ENCODE results near the gene HOXA3. TPM values are rescaled to one million over a fixed set of nuclear protein-coding genes. Genes with fewer than 3 reads are reported as not detected.

HOXA3 gene
- total and polyA plus RNA-seq, 2 of the 8 experiments (the other 6 are each of a cell fraction or from before 2014, with no cell fraction given): not detected

GRCh38 chr7:27097686-27098577, 54.5 kb downstream of the HOXA3 start:
- 5% methylated on average over 32 of the region's 35 CpGs; no CpG with 5 or more reads in 1 of the 2 experiments for WGBS, 2 experiments (ENCODE audit: extremely low coverage in 1 of 2, insufficient coverage in 1 of 2, insufficient read length in 1 of 2, insufficient replicate concordance in 2 of 2, low coverage in 1 of 2, low lambda C conversion rate in 2 of 2, missing lambda C conversion rate in 1 of 2)
- Histone ChIP-seq H3K27me3 (replicated peaks in 1 of 4; ENCODE audit: control insufficient read depth in 3 of 4, extremely low read depth in 1 of 4, insufficient read depth in 3 of 4, low read length in 3 of 4) (peaks cover 93 to 100% (median 99%) of the 10 kb centered on the region in 4 experiments), H4K20me1 (replicated peaks in 1 of 2; ENCODE audit: control insufficient read depth in 1 of 2, insufficient read depth in 2 of 2, low read length in 2 of 2) (peaks cover 22 to 39% of the 10 kb centered on the region in 2 experiments), H2BK5ac (ENCODE audit: low read depth, low read length) (no peak overlapping the region; the same call in 1 of the 2 replicates), H3K9ac (replicated peaks in 1 of 4; ENCODE audit: extremely low read depth in 1 of 4, low read depth in 3 of 4, low read length in 3 of 4) (no peak overlapping the region), H2BK12ac (ENCODE audit: low read depth, low read length) (no peak overlapping the region), H3K4ac (replicated peaks; ENCODE audit: insufficient read length, low read depth, low read length) (no peak overlapping the region), H2AK5ac (ENCODE audit: low read depth, low read length) (no peak overlapping the region), H3K14ac (ENCODE audit: insufficient read length) (no peak overlapping the region), H3K4me3 (ENCODE audit: extremely low read depth in 1 of 4, insufficient read depth in 2 of 4, low read depth in 3 of 4, low read length in 4 of 4) (no peak overlapping the region), H3K9me3 (ENCODE audit: insufficient read depth in 2 of 2, low read depth in 1 of 2, low read length in 1 of 2) (no peaks in the 10 kb centered on the region), H2BK120ac (replicated peaks; ENCODE audit: low read depth, low read length) (no peak overlapping the region), H3K23me2 (ENCODE audit: low read depth, low read length) (peaks cover 6% of the 10 kb centered on the region; the same call in 1 of the 2 replicates), H3K18ac (ENCODE audit: extremely low read depth, low read length) (no peak overlapping the region), H4K91ac (replicated peaks; ENCODE audit: insufficient read length, low read length) (no peak overlapping the region), H3K23ac (ENCODE audit: insufficient read length) (no peak overlapping the region), H3K79me2 (ENCODE audit: control insufficient read depth in 1 of 2, insufficient read depth in 2 of 2, low read length in 2 of 2) (no peaks in the 10 kb centered on the region), H3K4me1 (replicated peaks in 1 of 4; ENCODE audit: control insufficient read depth in 3 of 4, insufficient read depth in 4 of 4, low read length in 3 of 4) (peaks cover 0 to 19% (median 13%) of the 10 kb centered on the region in 4 experiments; a peak in 6 of 7 replicates), H4K8ac (ENCODE audit: extremely low read depth, insufficient read depth, low read length) (no peak overlapping the region; the same call in 1 of the 2 replicates), H2AFZ (ENCODE audit: low read length) (no peak overlapping the region), H3K4me2 (ENCODE audit: insufficient read depth in 1 of 2, low read depth in 2 of 2, low read length in 2 of 2) (peak overlapping the region; percentile 1 to 17; a peak in 2 of 4 replicates), H3K79me1 (ENCODE audit: low read depth, low read length) (no peaks in the 10 kb centered on the region), H3K36me3 (ENCODE audit: control insufficient read depth in 2 of 4, insufficient read depth in 4 of 4, low read length in 3 of 4) (peaks cover 0 to 6% (median 0%) of the 10 kb centered on the region in 4 experiments; a peak in 1 of 8 replicates), H2BK20ac (ENCODE audit: low read length) (no peak overlapping the region), H3K56ac (replicated peaks; ENCODE audit: insufficient read length, low read depth, low read length) (no peak overlapping the region), H3K27ac (ENCODE audit: low read depth, low read length) (no peak overlapping the region), H2BK15ac (ENCODE audit: low read length) (no peak overlapping the region), H4K5ac (ENCODE audit: insufficient read length, low read depth, low read length) (no peak overlapping the region)
- DNase-seq (ENCODE audit: low read depth in 1 of 2, low spot score in 2 of 2) (peak in 1 of 2 experiments; percentile 72), FAIRE-seq (no peak)
- ChIA-PET POLR2A (ENCODE audit: partially characterized antibody) (interaction anchor here (1.2 kb wide), 1 partner anchor 11 kb away, joined by 3 read pairs; no protein-coding TSS in a partner anchor), CTCF (ENCODE audit: partially characterized antibody) (interaction anchor here (0.5 to 12.1 kb wide), 13 partner anchors 10 to 246 kb away, joined by 3 to 123 read pairs (median 3); partner anchors contain the start of genes HOXA3, HOXA5 and HOXA6)
- TF ChIP-seq NRF1 (IDR thresholded peaks at IDR 0.05; ENCODE audit: low read depth, low read length) (no peak), CBX8 (IDR thresholded peaks at IDR 0.05; ENCODE audit: borderline replicate concordance, low read depth, low read length) (peak; percentile 45; the same call in 1 of the 2 replicates), EZH2 (IDR thresholded peaks at IDR 0.05; ENCODE audit: low read depth, low read length, severe bottlenecking) (peak; percentile 95), SUZ12 (IDR thresholded peaks at IDR 0.05; ENCODE audit: low read length) (peak; percentile 96), NANOG (IDR thresholded peaks at IDR 0.05; ENCODE audit: insufficient read depth, low read depth, low read length, poor library complexity, severe bottlenecking) (no peak), POLR2A (IDR thresholded peaks at IDR 0.05; ENCODE audit: control extremely low read depth in 1 of 2, low read depth in 2 of 2, low read length in 2 of 2) (no peak), RAD21 (IDR thresholded peaks at IDR 0.05 in 1 of 2, conservative IDR thresholded peaks at IDR 0.05 in 1 of 2; ENCODE audit: low read depth in 2 of 2, low read length in 2 of 2) (peak; percentile 21 to 43; a peak in 3 of 4 replicates)
